Cardiac septum (tissue), 1 donor: ENCODE measurements around the gene USF1. TPM values are rescaled to one million over a fixed set of nuclear protein-coding genes. Genes with fewer than 3 reads are reported as not detected.
A peak's percentile ranks its signal among the peaks of the same experiment; 100 is the strongest.
"Not testable (repeated sequence)": the region's sequence is repeated elsewhere in the genome, so short reads cannot be mapped to it uniquely, and the experiment has no call there.

Experiments
- DNase-seq: peaks from one replicate; pipeline ENCODE4 v3.0.0-alpha.2; 2020; ENCODE audit warnings: low spot score
- intact Hi-C: fragments of 100-400 bp; cut with DNase I; formaldehyde crosslinking; loops from one replicate; pipeline ENCODE4 v1.14.0; 2022
- total RNA-seq: library from RNA; stranded (reverse); fragmentation: NEBNext Ultra II Directional; extraction: Animal tissue kit (Norgen Biotek cat#: 25700); gene quantifications from one replicate; pipeline ENCODE4 v1.2.1, GENCODE V29; 2021
- donor health status: DM: no; HTN: no; CAD: no.

The USF1 gene
- total RNA-seq, 1 donor from 2014 or later = 29.2 TPM

- no peak for DNase-seq
- intact Hi-C loops = loop anchor here (5.0 kb wide), 1 partner anchor 86 kb away; the partner anchor contains the start of gene NECTIN4
These were observed 44.3 kb downstream of the USF1 start for GRCh38 chr1:161001525-161001924.

GRCh38 chr1:161000736-161001480 is 44.9 kb downstream of the USF1 start:
- intact Hi-C loops = loop anchor here (5.0 kb wide), 1 partner anchor 86 kb away; the partner anchor contains the start of gene NECTIN4
- DNase-seq = no peak

- intact Hi-C loops = loop anchor here (10.0 kb wide), 2 partner anchors 45 to 135 kb away; partner anchors contain the start of genes DEDD and USF1
- no peak for DNase-seq
These were observed 46.4 kb downstream of the USF1 start for GRCh38 chr1:160999376-160999775.

- intact Hi-C loops = loop anchor here (2.0 to 10.0 kb wide), 5 partner anchors 15 to 137 kb away; partner anchors contain the start of genes DEDD, F11R, KLHDC9 and USF1
- DNase-seq = peak; percentile 80
These were observed 48.3 kb downstream of the USF1 start for GRCh38 chr1:160997323-160998038.

- no peak for DNase-seq
- intact Hi-C loops = loop anchor here (2.0 to 10.0 kb wide), 5 partner anchors 17 to 139 kb away; partner anchors contain the start of genes DEDD, F11R, KLHDC9 and USF1
These were observed 49.6 kb downstream of the USF1 start for GRCh38 chr1:160996178-160996577.

- no peak for DNase-seq
- intact Hi-C loops = loop anchor here (2.0 to 10.0 kb wide), 3 partner anchors 51 to 267 kb away; partner anchors contain the start of genes DEDD and USF1
These were observed 52.1 kb downstream of the USF1 start for GRCh38 chr1:160993544-160994193.

GRCh38 chr1:160992036-160992435 is 53.7 kb downstream of the USF1 start:
- DNase-seq = not testable (repeated sequence)
- intact Hi-C loops = loop anchor here (2.0 to 10.0 kb wide), 3 partner anchors 53 to 265 kb away; partner anchors contain the start of genes DEDD and USF1

Other genes starting within 250 kb of the USF1 start
- gene LY9, start 249.8 kb downstream of the USF1 start, total RNA-seq = 0.16 TPM
- 0.24 TPM for gene CD244, start 183.1 kb downstream of the USF1 start, total RNA-seq
- gene ITLN1, start 160.8 kb downstream of the USF1 start, total RNA-seq = 0.27 TPM
- gene ITLN2, start 91.2 kb downstream of the USF1 start, total RNA-seq = not detected
- 10.3 TPM for gene F11R, start 24.8 kb downstream of the USF1 start, total RNA-seq
- gene TSTD1, start 7.0 kb downstream of the USF1 start, total RNA-seq = 12.0 TPM
- gene ARHGAP30, start 23.9 kb upstream of the USF1 start, total RNA-seq = 2.6 TPM
- gene NECTIN4, start 43.6 kb upstream of the USF1 start, total RNA-seq = not detected
- 10.7 TPM for gene KLHDC9, start 52.4 kb upstream of the USF1 start, total RNA-seq
- gene PFDN2, start 72.1 kb upstream of the USF1 start, total RNA-seq = 43.1 TPM
- gene NIT1, start 72.1 kb upstream of the USF1 start, total RNA-seq = 31.3 TPM
- gene DEDD, start 86.7 kb upstream of the USF1 start, total RNA-seq = 28.3 TPM
- 73.6 TPM for gene UFC1, start 108.0 kb upstream of the USF1 start, total RNA-seq
- 17.4 TPM for gene USP21, start 113.5 kb upstream of the USF1 start, total RNA-seq
- gene PPOX, start 120.4 kb upstream of the USF1 start, total RNA-seq = 12.9 TPM
- 22.2 TPM for gene B4GALT3, start 131.5 kb upstream of the USF1 start, total RNA-seq
- 24.0 TPM for gene ADAMTS4, start 153.1 kb upstream of the USF1 start, total RNA-seq
- 253 TPM for gene NDUFS2, start 156.4 kb upstream of the USF1 start, total RNA-seq
- gene FCER1G, start 169.3 kb upstream of the USF1 start, total RNA-seq = 11.4 TPM
- not detected for gene APOA2, start 177.7 kb upstream of the USF1 start, total RNA-seq
- 34.1 TPM for gene TOMM40L, start 180.1 kb upstream of the USF1 start, total RNA-seq
- gene NR1I3, start 192.2 kb upstream of the USF1 start, total RNA-seq = not detected
- 0.38 TPM for gene PCP4L1, start 212.8 kb upstream of the USF1 start, total RNA-seq